ENCODE measurements around the gene PDIA4.

- TF ChIP-seq CTCF (IDR thresholded peaks at IDR 0.05) (no peak), POLR2AphosphoS5 (IDR thresholded peaks at IDR 0.05; ENCODE audit: low read depth, low read length) (no peak), REST (IDR thresholded peaks at IDR 0.05; ENCODE audit: insufficient read depth in 1 of 2, low read depth in 2 of 2, low read length in 1 of 2) (no peak)
Measured at GRCh38 chr7:149003018-149003417, 25.3 kb downstream of the PDIA4 start.
